ENCODE results near the gene SORCS2.

Gene SORCS2

GRCh38 chr4:7710126-7710525 lies 517.8 kb downstream of the SORCS2 start:
- no peak for DNase-seq

- DNase-seq, result no peak
Observed at GRCh38 chr4:7710576-7711306, 518.4 kb downstream of the SORCS2 start.

- DNase-seq, result no peak
Observed at GRCh38 chr4:7711307-7711963, 519.1 kb downstream of the SORCS2 start.

- no peak for DNase-seq
Observed at GRCh38 chr4:7712021-7712671, 519.8 kb downstream of the SORCS2 start.

GRCh38 chr4:7713757-7714156 lies 521.4 kb downstream of the SORCS2 start:
- DNase-seq, result no peak

GRCh38 chr4:7714176-7714575 lies 521.8 kb downstream of the SORCS2 start:
- DNase-seq, result no peak

GRCh38 chr4:7714738-7715137 lies 522.4 kb downstream of the SORCS2 start:
- no peak for DNase-seq

GRCh38 chr4:7715271-7716009 lies 523.1 kb downstream of the SORCS2 start:
- DNase-seq, result no peak

- no peak for DNase-seq
Observed at GRCh38 chr4:7716010-7716721, 523.8 kb downstream of the SORCS2 start.

GRCh38 chr4:7717161-7717560 lies 524.8 kb downstream of the SORCS2 start:
- DNase-seq, result no peak

- DNase-seq, result no peak
Observed at GRCh38 chr4:7717946-7718490, 525.7 kb downstream of the SORCS2 start.

- DNase-seq, result peak; percentile 19
Observed at GRCh38 chr4:7719354-7720174, 527.2 kb downstream of the SORCS2 start.

- no peak for DNase-seq
Observed at GRCh38 chr4:7721984-7722551, 529.7 kb downstream of the SORCS2 start.

GRCh38 chr4:7722766-7723387 lies 530.5 kb downstream of the SORCS2 start:
- no peak for DNase-seq

- no peak for DNase-seq
Observed at GRCh38 chr4:7723625-7724024, 531.3 kb downstream of the SORCS2 start.

GRCh38 chr4:7725951-7726350 lies 533.6 kb downstream of the SORCS2 start:
- no peak for DNase-seq

GRCh38 chr4:7726665-7727413 lies 534.5 kb downstream of the SORCS2 start:
- no peak for DNase-seq

GRCh38 chr4:7727749-7728148 lies 535.4 kb downstream of the SORCS2 start:
- no peak for DNase-seq

GRCh38 chr4:7731437-7731836 lies 539.1 kb downstream of the SORCS2 start:
- no peak for DNase-seq

GRCh38 chr4:7732263-7732662 lies 539.9 kb downstream of the SORCS2 start:
- no peak for DNase-seq

Measured in CD4-positive, alpha-beta T cell treated with Interferon gamma for 1 hour (primary cell).